PFSK-1 (cell line): Measurements from ENCODE around the gene IAH1.

ENCODE experiments used
- POLR2AphosphoS5 ChIP-seq: IDR thresholded peaks from 2 replicates; pipeline ENCODE4 v1.6.1; 2012; ENCODE audit warnings: low read depth, mild to moderate bottlenecking, control low read depth, low read length, moderate library complexity
- REST ChIP-seq, 2 experiments: IDR thresholded peaks; 2 replicates each; pipeline versions ENCODE4 v1.6.1 to v1.8.0; 2011 to 2012; ENCODE audit warnings: low read depth in 2 of 2, low read length in 2 of 2, control low read depth in 1 of 2, inconsistent platforms in 1 of 2, mild to moderate bottlenecking in 1 of 2, moderate library complexity in 1 of 2; ENCODE audit not compliant: insufficient read depth in 1 of 2
- SIN3A ChIP-seq: IDR thresholded peaks from 2 replicates; pipeline ENCODE4 v1.6.1; 2012; ENCODE audit warnings: mild to moderate bottlenecking, low read length, moderate library complexity, borderline replicate concordance; ENCODE audit not compliant: insufficient read depth
- TAF1 ChIP-seq: IDR thresholded peaks from 2 replicates; pipeline ENCODE4 v1.6.1; 2012; ENCODE audit warnings: low read length, control low read depth, borderline replicate concordance; ENCODE audit not compliant: insufficient read depth

- no peak for TF ChIP-seq SIN3A
- no peak for TF ChIP-seq POLR2AphosphoS5
- TF ChIP-seq REST (IDR thresholded peaks at IDR 0.05; ENCODE audit: insufficient read depth in 1 of 2, low read depth in 2 of 2, low read length in 2 of 2) = no peak
- no peak for TF ChIP-seq TAF1
Measured at GRCh38 chr2:9465170-9465569, 9.2 kb upstream of the IAH1 start.
